ENCODE data around the gene FAM193A.
A peak's percentile ranks its signal among the peaks of the same experiment; 100 is the strongest.
"Not testable (repeated sequence)": the region's sequence is repeated elsewhere in the genome, so short reads cannot be mapped to it uniquely, and the experiment has no call there.

Gene FAM193A

DNA sequence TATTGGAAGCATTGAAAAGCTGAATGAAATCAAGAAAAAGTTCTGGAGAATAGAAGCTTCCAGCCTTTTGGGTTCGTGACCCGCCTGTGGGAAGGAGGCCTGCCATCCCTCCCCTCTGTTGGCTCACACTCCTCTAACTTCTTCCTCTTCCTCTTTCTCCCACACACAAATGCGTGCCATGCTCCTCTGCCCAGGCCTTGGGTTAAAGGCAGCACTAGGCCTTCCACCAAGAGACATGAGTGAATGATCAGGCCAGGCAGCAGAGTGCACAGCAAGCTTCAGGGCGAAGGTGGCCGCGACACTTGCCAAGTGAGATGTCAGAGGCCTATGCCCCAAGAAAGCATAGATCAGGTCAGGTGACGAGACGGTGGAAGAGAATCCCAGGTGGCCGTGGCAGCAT lies 38.4 kb downstream of the FAM193A start:
- H3K4me3 Mint-ChIP-seq: no peak overlapping the region
- H3K4me1 Mint-ChIP-seq (ENCODE audit: low read depth): peaks cover 35% of the 10 kb centered on the region
- peaks cover 8% of the 10 kb centered on the region for H3K9me3 Mint-ChIP-seq
- peaks cover 23% of the 10 kb centered on the region for H3K36me3 Mint-ChIP-seq (ENCODE audit: low read depth)
- H3K27me3 Mint-ChIP-seq (ENCODE audit: low read depth): no peaks in the 10 kb centered on the region
- H3K27ac Mint-ChIP-seq: no peak overlapping the region

DNA sequence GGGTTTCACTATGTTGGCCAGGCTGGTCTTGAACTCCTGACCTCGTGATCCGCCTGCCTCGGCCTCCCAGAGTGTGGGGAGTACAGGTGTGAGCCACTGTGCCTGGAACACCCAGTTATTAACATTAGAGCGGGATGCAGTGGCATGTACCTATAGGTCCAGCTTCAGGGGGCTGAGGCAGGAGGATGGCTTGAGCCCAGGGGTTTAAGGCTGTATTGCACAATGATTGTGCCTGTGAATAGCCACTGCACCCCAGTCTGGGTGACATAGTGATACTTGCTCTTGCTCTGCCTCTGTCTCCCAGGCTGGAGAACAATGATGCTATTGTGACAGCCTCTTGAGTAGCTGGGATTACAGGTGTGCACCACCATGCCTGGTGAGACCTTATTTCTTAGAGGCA lies 39.8 kb downstream of the FAM193A start:
- peaks cover 24% of the 10 kb centered on the region for H3K36me3 Mint-ChIP-seq (ENCODE audit: low read depth)
- H3K27me3 Mint-ChIP-seq (ENCODE audit: low read depth): no peaks in the 10 kb centered on the region
- H3K4me1 Mint-ChIP-seq (ENCODE audit: low read depth): peaks cover 21% of the 10 kb centered on the region
- H3K4me3 Mint-ChIP-seq: no peak overlapping the region
- H3K9me3 Mint-ChIP-seq: peaks cover 10% of the 10 kb centered on the region
- H3K27ac Mint-ChIP-seq: no peak overlapping the region

DNA sequence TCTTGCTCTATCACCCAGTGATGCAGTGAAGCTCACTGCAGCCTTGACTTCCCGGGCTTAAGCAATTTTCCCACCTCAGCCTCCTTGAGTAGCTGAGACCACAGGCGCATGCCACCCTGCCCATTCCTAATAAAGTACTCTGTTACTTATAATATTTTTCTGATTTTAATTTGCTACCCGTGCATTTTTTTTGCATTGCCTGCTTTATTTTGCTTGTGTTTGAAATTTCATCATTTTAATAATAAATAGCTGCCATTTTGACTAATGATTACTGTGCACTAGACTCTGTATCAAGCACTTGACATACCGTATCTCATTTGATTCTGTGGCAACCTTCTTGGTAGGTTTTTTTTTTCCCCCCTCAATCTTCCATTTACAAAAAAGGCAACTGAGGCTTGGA lies 41.7 kb downstream of the FAM193A start:
- Mint-ChIP-seq H3K36me3 (ENCODE audit: low read depth) (peaks cover 23% of the 10 kb centered on the region), H3K27ac (no peak overlapping the region), H3K27me3 (ENCODE audit: low read depth) (no peaks in the 10 kb centered on the region), H3K4me1 (ENCODE audit: low read depth) (peaks cover 20% of the 10 kb centered on the region), H3K4me3 (no peak overlapping the region), H3K9me3 (peaks cover 10% of the 10 kb centered on the region)

DNA sequence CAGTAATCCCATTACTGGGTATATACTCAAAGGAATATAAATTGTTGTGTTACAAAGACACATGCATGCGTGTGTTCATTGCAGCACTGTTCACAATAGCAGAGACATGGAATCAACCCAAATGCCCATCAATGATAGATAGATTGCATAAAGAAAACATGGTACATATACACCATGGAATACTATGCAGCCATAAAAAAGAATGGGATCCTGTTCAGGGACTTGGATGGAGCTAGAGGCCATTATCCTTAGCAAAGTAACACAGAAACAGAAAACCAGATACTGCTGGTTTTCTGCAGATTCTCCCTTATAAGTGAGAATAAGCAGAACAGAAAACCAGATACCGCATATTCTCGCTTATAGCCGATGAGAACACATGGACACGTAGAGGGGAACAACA lies 43.5 kb downstream of the FAM193A start:
- H3K9me3 Mint-ChIP-seq: peaks cover 10% of the 10 kb centered on the region
- no peaks in the 10 kb centered on the region for H3K27me3 Mint-ChIP-seq (ENCODE audit: low read depth)
- peaks cover 19% of the 10 kb centered on the region for H3K36me3 Mint-ChIP-seq (ENCODE audit: low read depth)
- no peak overlapping the region for H3K4me3 Mint-ChIP-seq
- peaks cover 11% of the 10 kb centered on the region for H3K4me1 Mint-ChIP-seq (ENCODE audit: low read depth)
- H3K27ac Mint-ChIP-seq: no peak overlapping the region

DNA sequence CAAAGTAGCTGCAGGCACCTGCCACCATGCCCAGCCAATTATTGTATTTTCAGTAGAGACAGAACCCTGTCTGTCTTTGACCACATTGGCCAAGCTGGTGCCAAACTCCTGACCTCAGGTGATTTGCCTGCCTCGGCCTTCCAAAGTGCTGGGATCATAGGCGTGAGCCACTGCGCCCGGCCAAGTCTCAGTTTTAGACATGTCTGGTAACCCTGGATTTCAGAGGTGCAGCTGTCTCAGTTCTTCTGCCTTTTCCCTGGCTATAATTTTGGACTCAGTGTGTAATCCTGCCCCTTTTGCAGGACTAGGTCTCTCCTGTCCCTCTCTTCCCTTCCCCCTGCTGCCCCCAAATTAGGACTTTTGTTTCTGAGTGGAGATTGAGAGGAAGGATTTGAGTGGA lies 46.6 kb downstream of the FAM193A start:
- H3K4me3 Mint-ChIP-seq: no peak overlapping the region
- no peak overlapping the region for H3K27ac Mint-ChIP-seq
- peaks cover 12% of the 10 kb centered on the region for H3K4me1 Mint-ChIP-seq (ENCODE audit: low read depth)
- peaks cover 5% of the 10 kb centered on the region for H3K9me3 Mint-ChIP-seq
- H3K36me3 Mint-ChIP-seq (ENCODE audit: low read depth): peaks cover 17% of the 10 kb centered on the region
- no peaks in the 10 kb centered on the region for H3K27me3 Mint-ChIP-seq (ENCODE audit: low read depth)

DNA sequence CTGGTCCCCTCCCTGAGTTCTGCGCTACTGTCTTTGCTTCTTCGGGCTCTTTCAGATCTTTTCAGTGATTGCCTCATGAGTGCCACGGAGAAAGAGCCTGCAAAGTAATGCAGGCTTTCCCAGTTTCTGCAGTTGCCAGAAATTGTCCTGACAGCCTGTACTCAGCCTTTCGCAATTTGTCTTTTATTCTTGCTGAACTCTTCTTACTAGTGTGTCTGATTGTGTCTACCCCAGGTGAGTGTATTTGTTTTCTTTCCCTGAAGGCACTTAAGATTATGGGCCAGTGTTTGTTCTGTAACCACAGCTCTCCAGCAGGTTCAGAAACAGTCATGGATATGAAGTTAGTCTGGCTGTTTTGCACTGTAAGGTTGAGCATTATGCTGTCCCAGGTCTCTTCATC lies 47.1 kb downstream of the FAM193A start:
- Mint-ChIP-seq H3K9me3 (peaks cover 5% of the 10 kb centered on the region), H3K36me3 (ENCODE audit: low read depth) (peaks cover 17% of the 10 kb centered on the region), H3K27me3 (ENCODE audit: low read depth) (no peaks in the 10 kb centered on the region), H3K4me3 (no peak overlapping the region), H3K4me1 (ENCODE audit: low read depth) (peaks cover 14% of the 10 kb centered on the region), H3K27ac (no peak overlapping the region)

DNA sequence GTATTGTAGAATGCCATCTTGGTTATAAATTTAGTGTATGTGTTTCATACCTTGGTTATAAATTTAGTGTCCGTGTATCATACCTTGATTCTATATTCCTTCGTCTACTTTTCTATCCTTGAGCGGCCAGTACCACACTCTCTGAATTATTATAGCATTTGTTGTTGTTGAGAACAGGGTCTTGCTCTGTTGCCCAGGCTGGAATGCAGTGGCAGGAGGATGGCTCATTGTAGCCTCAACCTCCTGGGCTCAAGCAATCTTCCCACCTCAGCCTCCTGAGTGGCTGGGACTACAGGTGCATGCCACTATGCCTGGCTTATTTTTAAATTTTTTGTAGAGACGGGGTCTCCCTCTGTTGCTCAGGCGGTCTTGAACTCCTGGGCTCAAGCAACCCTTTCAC lies 50.1 kb downstream of the FAM193A start:
- no peaks in the 10 kb centered on the region for H3K9me3 Mint-ChIP-seq
- peaks cover 3% of the 10 kb centered on the region for H3K36me3 Mint-ChIP-seq (ENCODE audit: low read depth)
- H3K27ac Mint-ChIP-seq: no peak overlapping the region
- peaks cover 27% of the 10 kb centered on the region for H3K4me1 Mint-ChIP-seq (ENCODE audit: low read depth)
- H3K27me3 Mint-ChIP-seq (ENCODE audit: low read depth): no peaks in the 10 kb centered on the region
- H3K4me3 Mint-ChIP-seq: no peak overlapping the region

DNA sequence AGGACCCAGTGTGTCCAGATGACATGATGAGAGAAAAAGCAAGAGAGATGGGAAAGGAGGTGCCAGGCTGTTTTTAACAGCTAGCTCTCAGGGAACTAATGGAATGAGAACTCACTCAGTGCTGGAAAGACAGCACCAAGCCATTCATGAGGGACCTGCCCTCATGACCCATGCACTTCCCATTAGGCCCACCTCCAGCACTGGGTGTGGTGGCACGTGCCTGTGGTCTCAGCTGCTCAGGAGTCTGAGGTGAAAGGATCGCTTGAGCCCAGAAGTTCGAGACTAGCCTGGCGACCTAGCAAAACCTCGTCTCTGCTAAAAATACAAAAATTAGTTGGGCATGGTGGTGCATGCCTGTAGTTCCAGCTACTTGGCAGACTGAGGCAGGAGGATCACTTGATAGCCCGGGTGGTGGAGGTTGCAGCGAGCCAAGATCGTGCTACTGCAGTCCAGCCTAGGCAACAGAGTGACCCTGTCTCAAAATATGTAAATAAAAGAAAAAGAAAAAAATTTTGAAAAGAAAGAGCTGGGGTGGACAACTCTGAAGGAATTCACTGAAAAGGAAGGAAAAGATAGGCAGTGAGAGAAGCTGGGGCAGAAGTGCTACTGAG lies 50.9 kb downstream of the FAM193A start:
- Mint-ChIP-seq H3K27me3 (ENCODE audit: low read depth) (no peaks in the 10 kb centered on the region), H3K27ac (no peak overlapping the region), H3K4me1 (ENCODE audit: low read depth) (peaks cover 22% of the 10 kb centered on the region), H3K4me3 (no peak overlapping the region), H3K9me3 (no peaks in the 10 kb centered on the region), H3K36me3 (ENCODE audit: low read depth) (no peaks in the 10 kb centered on the region)

DNA sequence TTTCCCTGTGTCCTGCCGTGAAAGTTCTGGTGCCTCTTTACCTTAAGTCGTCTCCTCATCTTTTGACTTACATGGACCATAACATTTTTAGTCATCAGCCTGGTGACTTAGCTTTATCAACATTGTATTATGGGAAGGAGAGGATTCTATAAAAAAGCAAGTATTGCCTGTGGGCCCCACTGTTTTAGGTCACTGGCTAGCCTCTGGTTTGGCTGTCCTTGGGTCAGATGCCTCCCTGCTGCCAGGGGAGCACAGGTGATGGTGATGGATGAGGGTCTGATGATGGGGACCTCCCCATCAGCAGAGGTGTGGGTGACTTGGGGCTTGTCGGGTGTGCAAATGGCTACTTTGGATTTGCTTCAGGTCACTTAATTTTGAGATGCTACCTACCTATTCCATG lies 51.8 kb downstream of the FAM193A start:
- no peaks in the 10 kb centered on the region for H3K27me3 Mint-ChIP-seq (ENCODE audit: low read depth)
- H3K36me3 Mint-ChIP-seq (ENCODE audit: low read depth): no peaks in the 10 kb centered on the region
- H3K4me1 Mint-ChIP-seq (ENCODE audit: low read depth): peaks cover 21% of the 10 kb centered on the region
- H3K9me3 Mint-ChIP-seq: no peaks in the 10 kb centered on the region
- H3K27ac Mint-ChIP-seq: no peak overlapping the region
- H3K4me3 Mint-ChIP-seq: no peak overlapping the region

DNA sequence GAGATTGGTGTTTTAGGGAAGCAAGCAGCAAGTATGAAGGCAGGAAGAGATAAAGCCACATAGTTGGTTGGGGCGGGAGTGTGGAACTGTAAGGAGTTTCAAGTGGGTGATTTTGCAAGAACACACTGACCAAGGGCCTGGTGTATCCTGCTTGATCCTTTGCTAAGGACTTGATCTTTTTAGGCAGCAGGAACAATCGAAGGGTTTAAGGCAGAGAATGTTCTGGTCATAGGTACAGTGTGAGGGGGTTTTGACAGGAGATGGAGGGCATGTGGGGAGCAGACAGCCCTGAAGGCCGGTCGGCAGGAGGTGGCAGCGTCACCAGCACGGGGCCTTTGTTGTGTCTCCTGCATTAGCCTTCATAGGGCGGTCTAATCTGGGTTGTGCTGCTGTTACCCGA lies 54.7 kb downstream of the FAM193A start:
- Mint-ChIP-seq H3K4me3 (no peak overlapping the region), H3K36me3 (ENCODE audit: low read depth) (no peaks in the 10 kb centered on the region), H3K27ac (peak overlapping the region; percentile 58), H3K9me3 (no peaks in the 10 kb centered on the region), H3K4me1 (ENCODE audit: low read depth) (peaks cover 29% of the 10 kb centered on the region), H3K27me3 (ENCODE audit: low read depth) (no peaks in the 10 kb centered on the region)

DNA sequence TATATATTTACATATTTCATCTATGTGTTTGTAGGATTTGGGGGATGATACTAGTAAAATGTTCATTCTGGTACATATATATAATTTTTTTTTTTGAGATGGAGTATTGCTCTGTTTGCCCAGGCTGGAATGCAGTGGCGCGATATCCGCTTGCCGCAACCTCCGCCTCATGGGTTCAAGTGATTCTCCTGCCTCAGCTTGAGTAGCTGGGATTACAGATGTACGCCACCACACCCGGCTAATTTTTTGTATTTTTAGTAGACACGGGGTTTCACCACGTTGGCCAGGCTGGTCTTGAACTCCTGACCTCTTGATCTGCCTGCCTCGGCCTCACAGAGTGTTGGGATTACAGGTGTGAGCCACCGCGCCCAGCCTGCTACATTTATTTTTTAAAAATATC lies 55.6 kb downstream of the FAM193A start:
- not testable (repeated sequence) for H3K27me3 Mint-ChIP-seq (ENCODE audit: low read depth); H3K36me3 Mint-ChIP-seq (ENCODE audit: low read depth); H3K27ac Mint-ChIP-seq; H3K4me3 Mint-ChIP-seq; H3K9me3 Mint-ChIP-seq
- H3K4me1 Mint-ChIP-seq (ENCODE audit: low read depth): peaks cover 29% of the 10 kb centered on the region

DNA sequence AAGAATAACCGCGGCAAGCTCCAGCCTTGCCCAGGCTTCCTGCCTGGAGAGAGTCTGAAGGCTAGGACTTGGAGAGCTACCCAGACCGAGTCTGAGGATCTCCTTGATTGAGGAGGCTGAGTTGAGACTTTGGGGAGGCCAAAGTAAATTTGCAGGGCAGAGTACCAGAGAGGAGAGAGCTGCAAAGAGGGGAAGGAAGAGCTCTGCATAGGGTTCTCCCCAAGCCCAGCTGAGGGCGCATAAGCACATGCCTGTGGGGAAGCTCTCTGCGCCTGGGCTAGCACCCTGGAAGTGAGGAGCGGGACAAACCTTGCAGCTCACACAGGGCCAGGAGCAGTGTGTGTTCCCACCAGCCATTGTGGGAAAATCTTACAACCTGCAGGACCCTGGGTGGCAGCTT lies 56.1 kb downstream of the FAM193A start:
- H3K27ac Mint-ChIP-seq: peak overlapping the region; percentile 61
- no peaks in the 10 kb centered on the region for H3K9me3 Mint-ChIP-seq
- peaks cover 9% of the 10 kb centered on the region for H3K36me3 Mint-ChIP-seq (ENCODE audit: low read depth)
- no peak overlapping the region for H3K4me3 Mint-ChIP-seq
- H3K27me3 Mint-ChIP-seq (ENCODE audit: low read depth): no peaks in the 10 kb centered on the region
- peaks cover 34% of the 10 kb centered on the region for H3K4me1 Mint-ChIP-seq (ENCODE audit: low read depth)

DNA sequence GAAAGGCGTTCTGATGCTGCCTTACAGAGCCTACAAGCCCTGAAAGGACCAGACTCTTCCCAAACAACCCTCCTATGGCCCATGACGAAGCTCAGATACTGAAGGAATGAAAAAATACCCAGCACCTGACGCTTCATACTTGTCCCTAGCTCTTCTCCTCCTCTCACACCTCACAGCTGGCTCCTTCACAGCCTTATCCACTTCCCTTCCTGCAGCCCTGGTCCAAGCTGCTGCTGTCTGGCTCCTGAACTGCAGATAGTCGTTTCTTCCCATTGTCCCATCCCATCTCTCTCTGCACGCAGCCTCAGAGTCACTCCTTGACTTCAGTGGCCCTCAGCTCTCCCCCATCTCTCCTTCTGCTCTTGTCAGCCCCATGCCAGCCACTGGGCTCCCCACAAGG lies 56.6 kb downstream of the FAM193A start:
- Mint-ChIP-seq H3K9me3 (no peaks in the 10 kb centered on the region), H3K36me3 (ENCODE audit: low read depth) (peaks cover 12% of the 10 kb centered on the region), H3K4me1 (ENCODE audit: low read depth) (peaks cover 38% of the 10 kb centered on the region), H3K27me3 (ENCODE audit: low read depth) (no peaks in the 10 kb centered on the region), H3K27ac (no peak overlapping the region), H3K4me3 (no peak overlapping the region)

DNA sequence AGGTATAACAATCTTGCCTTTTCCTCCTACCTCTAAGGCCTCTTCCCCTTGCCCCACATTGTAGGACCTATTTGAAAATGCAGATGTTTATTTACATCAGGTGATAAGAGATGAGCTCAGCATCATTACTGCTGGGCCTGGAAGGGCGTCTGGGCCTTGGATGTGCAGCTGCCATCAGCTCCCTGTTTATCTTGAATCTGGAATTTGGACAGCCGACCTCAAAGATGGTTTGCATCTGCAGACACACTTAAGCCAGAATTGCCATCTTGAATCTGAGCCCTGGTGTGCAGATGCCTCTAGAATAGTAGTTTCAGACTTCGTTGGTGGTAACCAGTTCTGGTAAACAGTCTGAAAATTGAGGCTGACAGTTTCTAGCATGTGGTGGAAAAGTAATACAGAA lies 59.0 kb downstream of the FAM193A start:
- Mint-ChIP-seq H3K27me3 (ENCODE audit: low read depth) (no peaks in the 10 kb centered on the region), H3K9me3 (no peaks in the 10 kb centered on the region), H3K4me1 (ENCODE audit: low read depth) (peaks cover 44% of the 10 kb centered on the region), H3K27ac (no peak overlapping the region), H3K36me3 (ENCODE audit: low read depth) (peaks cover 24% of the 10 kb centered on the region), H3K4me3 (no peak overlapping the region)

DNA sequence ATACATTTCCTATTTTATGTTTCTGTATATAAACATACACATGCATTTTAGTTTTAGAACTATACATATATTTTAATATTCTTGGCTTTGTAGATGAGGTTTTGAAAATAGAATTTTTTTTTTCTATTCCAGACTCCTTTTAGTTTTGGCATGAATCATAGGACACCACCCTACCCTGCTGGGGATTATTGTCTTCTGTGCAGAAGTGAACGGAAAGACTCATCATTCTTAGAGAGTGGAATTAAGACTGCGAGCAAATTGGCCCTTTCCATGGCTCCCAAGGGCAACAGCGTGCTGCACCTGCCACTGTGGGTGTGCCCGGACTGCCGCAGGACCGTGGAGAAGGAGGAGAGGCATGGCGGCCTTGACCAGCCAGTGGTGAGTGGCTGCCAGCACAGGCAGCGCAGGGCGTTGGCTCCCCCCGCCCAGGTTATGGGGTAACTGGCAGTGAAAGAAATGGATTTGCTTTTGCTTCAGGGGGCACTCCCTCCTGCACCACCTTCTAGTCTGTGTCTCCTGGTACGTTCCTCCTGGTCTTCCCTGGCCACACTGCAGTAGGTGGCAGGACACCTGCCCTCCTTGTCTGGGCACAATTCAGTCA lies 59.6 kb downstream of the FAM193A start:
- H3K27me3 Mint-ChIP-seq (ENCODE audit: low read depth): no peaks in the 10 kb centered on the region
- H3K4me1 Mint-ChIP-seq (ENCODE audit: low read depth): peaks cover 39% of the 10 kb centered on the region
- peaks cover 26% of the 10 kb centered on the region for H3K36me3 Mint-ChIP-seq (ENCODE audit: low read depth)
- no peak overlapping the region for H3K27ac Mint-ChIP-seq
- H3K4me3 Mint-ChIP-seq: no peak overlapping the region
- no peaks in the 10 kb centered on the region for H3K9me3 Mint-ChIP-seq

DNA sequence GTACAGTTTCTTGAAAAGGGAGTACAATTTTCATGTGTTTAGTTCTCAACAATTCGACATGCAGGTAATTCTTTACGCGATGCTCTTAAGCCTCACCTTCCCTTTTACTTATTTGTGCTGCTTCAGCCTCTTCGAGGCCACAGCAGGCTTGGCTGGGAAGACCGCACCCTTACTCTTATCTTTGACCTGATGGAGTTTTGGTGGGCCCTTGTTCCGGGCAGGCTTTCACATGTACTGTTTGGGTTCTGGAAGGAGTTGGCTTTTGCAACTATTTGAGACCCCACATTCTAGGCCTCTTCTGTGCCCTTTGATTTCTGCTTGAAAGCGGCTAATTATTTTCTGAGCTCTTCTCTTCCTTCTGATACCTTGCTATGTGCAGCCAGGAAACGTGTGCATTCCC lies 60.2 kb downstream of the FAM193A start:
- no peaks in the 10 kb centered on the region for H3K27me3 Mint-ChIP-seq (ENCODE audit: low read depth)
- peaks cover 36% of the 10 kb centered on the region for H3K4me1 Mint-ChIP-seq (ENCODE audit: low read depth)

More for the DNA sequence above, 60.2 kb downstream of the FAM193A start:
- Mint-ChIP-seq H3K27ac (no peak overlapping the region), H3K9me3 (no peaks in the 10 kb centered on the region), H3K36me3 (ENCODE audit: low read depth) (peaks cover 26% of the 10 kb centered on the region), H3K4me3 (no peak overlapping the region)

All from T-helper 1 cell treated with Interleukin-12 subunit alpha and Interleukin-12 subunit beta and Interleukin-4 antibody, amounts not matched to agents 30 μg/mL and 1 μg/mL, for 36 hours (primary cell).